Astrocyte (in vitro differentiated cells and primary cell): ENCODE results near the gene WNT3A. TPM values are rescaled to one million over a fixed set of nuclear protein-coding genes. Genes with fewer than 3 reads are reported as not detected.

Source experiments
- DNase-seq: peaks from one replicate; pipeline ENCODE4 v3.0.0-alpha.2; 2010; ENCODE audit warnings: low read depth
- FAIRE-seq: peaks from 2 replicates; lab custom pipeline; 2011; peaks lifted over from hg19 to GRCh38; lab: Jason Lieb, UNC
- H2AFZ ChIP-seq: 2 replicates; pipeline ENCODE4 v1.6.0; 2012; ENCODE audit warnings: low read depth, low read length, inconsistent platforms
- H3K27ac ChIP-seq: 2 replicates; pipeline ENCODE4 v1.5.1; 2011; ENCODE audit warnings: low read depth, low read length, inconsistent platforms
- H3K27me3 ChIP-seq: 2 replicates; pipeline ENCODE4 v1.6.0; 2011; ENCODE audit warnings: low read length, inconsistent platforms; ENCODE audit not compliant: insufficient read depth
- H3K36me3 ChIP-seq: 2 replicates; pipeline ENCODE4 v1.5.1; 2011; ENCODE audit warnings: low read length, inconsistent platforms; ENCODE audit not compliant: insufficient read depth
- H3K4me1 ChIP-seq: 2 replicates; pipeline ENCODE4 v1.5.1; 2011; ENCODE audit warnings: low read length, inconsistent platforms; ENCODE audit not compliant: insufficient read depth
- H3K4me2 ChIP-seq: 2 replicates; pipeline ENCODE4 v1.6.0; 2012; ENCODE audit warnings: low read length, inconsistent platforms
- H3K4me3 ChIP-seq: 2 replicates; pipeline ENCODE4 v1.5.1; 2011; ENCODE audit warnings: low read depth, mild to moderate bottlenecking, low read length, inconsistent platforms; ENCODE audit not compliant: insufficient read depth
- H3K79me2 ChIP-seq: 2 replicates; pipeline ENCODE4 v1.6.0; 2012; ENCODE audit warnings: mild to moderate bottlenecking, low read length, inconsistent platforms; ENCODE audit not compliant: insufficient read depth
- H3K9ac ChIP-seq: 2 replicates; pipeline ENCODE4 v1.6.0; 2012; ENCODE audit warnings: mild to moderate bottlenecking, low read length, inconsistent platforms
- H3K9me3 ChIP-seq: 2 replicates; pipeline ENCODE4 v1.5.1; 2012; ENCODE audit warnings: low read depth, mild to moderate bottlenecking, low read length, inconsistent platforms; ENCODE audit not compliant: insufficient read depth
- H4K20me1 ChIP-seq: 2 replicates; pipeline ENCODE4 v1.6.0; 2012; ENCODE audit warnings: low read length, inconsistent platforms; ENCODE audit not compliant: insufficient read depth
- H3K27ac Mint-ChIP-seq: one replicate; pipeline ENCODE4 v1.8.0; 2021; ENCODE audit warnings: mild to moderate bottlenecking, mixed read lengths; ENCODE audit not compliant: unreplicated experiment
- H3K27me3 Mint-ChIP-seq: one replicate; pipeline ENCODE4 v1.8.0; 2021; ENCODE audit warnings: low read depth, mixed read lengths; ENCODE audit not compliant: unreplicated experiment
- H3K36me3 Mint-ChIP-seq: one replicate; pipeline ENCODE4 v1.8.0; 2021; ENCODE audit warnings: low read depth, mixed read lengths; ENCODE audit not compliant: unreplicated experiment
- H3K4me1 Mint-ChIP-seq: one replicate; pipeline ENCODE4 v1.8.0; 2021; ENCODE audit warnings: low read depth, mixed read lengths; ENCODE audit not compliant: unreplicated experiment
- H3K4me3 Mint-ChIP-seq: one replicate; pipeline ENCODE4 v1.8.0; 2021; ENCODE audit warnings: mild to moderate bottlenecking, moderate library complexity, mixed read lengths; ENCODE audit not compliant: unreplicated experiment
- H3K9me3 Mint-ChIP-seq: one replicate; pipeline ENCODE4 v1.8.0; 2021; ENCODE audit warnings: mild to moderate bottlenecking, mixed read lengths; ENCODE audit not compliant: unreplicated experiment
- EZH2 ChIP-seq: IDR thresholded peaks from 2 replicates; pipeline ENCODE4 v1.6.1; 2012; ENCODE audit warnings: mild to moderate bottlenecking, low read length, inconsistent platforms; ENCODE audit not compliant: insufficient read depth
- total RNA-seq: library from RNA; stranded (reverse); gene quantifications from 2 replicates; pipeline ENCODE4 v1.2.1, GENCODE V29; 2021
- TF ChIP-seq, protein P1 (sequence below): IDR thresholded peaks from 2 replicates; pipeline ENCODE4 v1.5.1; 2011; ENCODE audit warnings: low read depth, mild to moderate bottlenecking, inconsistent platforms, low read length, moderate library complexity; ENCODE audit not compliant: insufficient read depth

WNT3A gene
- total RNA-seq, 1 donor from 2014 or later, result not detected

DNA sequence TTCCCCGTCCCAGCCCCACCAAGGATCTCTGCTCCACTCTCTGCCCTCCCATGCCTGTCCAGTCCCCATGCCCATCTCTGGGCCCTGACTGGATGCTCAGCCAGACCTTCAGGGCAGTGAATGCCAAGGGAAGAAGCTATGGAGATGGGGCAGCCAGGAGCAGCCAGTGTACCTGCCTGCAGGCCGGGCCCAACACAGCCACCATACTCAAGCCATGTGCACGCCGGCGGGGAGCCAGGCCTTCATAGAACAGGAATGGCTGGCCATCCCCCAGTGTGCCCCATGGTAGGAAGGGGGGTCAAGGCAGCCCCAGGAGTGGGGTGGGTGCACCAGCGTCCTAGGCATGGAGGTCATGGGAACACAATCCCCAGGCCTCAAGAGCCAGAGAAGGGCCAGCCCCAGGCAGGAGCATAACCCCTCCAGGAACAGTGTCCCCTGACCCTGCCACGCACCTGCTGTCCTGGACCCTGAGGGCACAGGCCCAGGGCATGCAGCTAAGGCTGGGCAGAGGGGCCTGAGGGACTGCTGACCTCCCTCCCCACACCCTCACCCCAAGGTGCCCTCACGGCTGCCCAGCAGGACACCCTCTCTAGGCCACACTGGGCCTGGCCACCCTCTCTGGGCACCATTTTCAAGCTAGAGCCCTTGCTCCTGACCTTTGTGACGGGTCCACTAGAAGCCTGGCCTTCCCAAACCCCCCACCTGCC, 55.4 kb downstream of the WNT3A start:
- H3K36me3 ChIP-seq, result no peaks in the 10 kb centered on the region
- Mint-ChIP-seq H3K27me3 (peaks cover 54% of the 10 kb centered on the region), H3K27ac (no peak overlapping the region), H3K4me1 (no peaks in the 10 kb centered on the region), H3K9me3 (peaks cover 8% of the 10 kb centered on the region), H3K4me3 (no peak overlapping the region), H3K36me3 (no peaks in the 10 kb centered on the region)
- peaks cover 34% of the 10 kb centered on the region for H3K27me3 ChIP-seq
- H3K4me3 ChIP-seq, result no peak overlapping the region
- H3K79me2 ChIP-seq, result no peaks in the 10 kb centered on the region
- no peak overlapping the region for H3K9ac ChIP-seq
- no peak overlapping the region for H3K27ac ChIP-seq
- FAIRE-seq, result no peak
- no peaks in the 10 kb centered on the region for H4K20me1 ChIP-seq
- no peaks in the 10 kb centered on the region for H3K9me3 ChIP-seq
- no peak for DNase-seq
- H2AFZ ChIP-seq, result no peak overlapping the region
- H3K4me2 ChIP-seq, result no peak overlapping the region
- peaks cover 3% of the 10 kb centered on the region for H3K4me1 ChIP-seq
- TF ChIP-seq, protein P1, sequence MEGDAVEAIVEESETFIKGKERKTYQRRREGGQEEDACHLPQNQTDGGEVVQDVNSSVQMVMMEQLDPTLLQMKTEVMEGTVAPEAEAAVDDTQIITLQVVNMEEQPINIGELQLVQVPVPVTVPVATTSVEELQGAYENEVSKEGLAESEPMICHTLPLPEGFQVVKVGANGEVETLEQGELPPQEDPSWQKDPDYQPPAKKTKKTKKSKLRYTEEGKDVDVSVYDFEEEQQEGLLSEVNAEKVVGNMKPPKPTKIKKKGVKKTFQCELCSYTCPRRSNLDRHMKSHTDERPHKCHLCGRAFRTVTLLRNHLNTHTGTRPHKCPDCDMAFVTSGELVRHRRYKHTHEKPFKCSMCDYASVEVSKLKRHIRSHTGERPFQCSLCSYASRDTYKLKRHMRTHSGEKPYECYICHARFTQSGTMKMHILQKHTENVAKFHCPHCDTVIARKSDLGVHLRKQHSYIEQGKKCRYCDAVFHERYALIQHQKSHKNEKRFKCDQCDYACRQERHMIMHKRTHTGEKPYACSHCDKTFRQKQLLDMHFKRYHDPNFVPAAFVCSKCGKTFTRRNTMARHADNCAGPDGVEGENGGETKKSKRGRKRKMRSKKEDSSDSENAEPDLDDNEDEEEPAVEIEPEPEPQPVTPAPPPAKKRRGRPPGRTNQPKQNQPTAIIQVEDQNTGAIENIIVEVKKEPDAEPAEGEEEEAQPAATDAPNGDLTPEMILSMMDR, result no peak
- no peak for TF ChIP-seq EZH2

DNA sequence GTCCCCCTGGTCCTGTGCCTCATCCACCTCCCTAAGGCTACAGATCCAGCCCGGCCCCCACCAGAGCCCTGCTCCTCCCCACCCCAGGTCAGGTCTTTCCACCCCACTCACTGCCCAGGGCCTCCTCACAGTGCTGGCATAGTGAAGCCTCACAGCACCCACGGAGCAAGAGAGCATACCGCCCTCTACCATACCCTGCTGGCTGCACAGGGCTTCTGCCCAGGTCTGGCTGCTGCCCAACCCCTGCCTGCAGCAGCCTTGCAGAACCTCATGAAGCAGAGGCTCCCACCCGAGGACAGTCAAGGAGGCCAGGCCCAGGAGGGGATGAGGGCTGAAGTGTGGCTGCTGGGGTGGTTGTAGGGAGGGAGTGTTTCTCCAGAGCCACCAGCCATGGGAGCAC, 56.0 kb downstream of the WNT3A start:
- Histone ChIP-seq H3K4me3 (no peak overlapping the region), H3K4me1 (peaks cover 3% of the 10 kb centered on the region), H3K9me3 (no peaks in the 10 kb centered on the region), H3K79me2 (no peaks in the 10 kb centered on the region), H2AFZ (no peak overlapping the region), H3K4me2 (no peak overlapping the region), H3K27me3 (peaks cover 29% of the 10 kb centered on the region), H4K20me1 (no peaks in the 10 kb centered on the region), H3K27ac (no peak overlapping the region), H3K36me3 (no peaks in the 10 kb centered on the region), H3K9ac (no peak overlapping the region)
- H3K36me3 Mint-ChIP-seq, result no peaks in the 10 kb centered on the region
- FAIRE-seq (no peak), DNase-seq (no peak)
- H3K4me3 Mint-ChIP-seq, result no peak overlapping the region
- peaks cover 50% of the 10 kb centered on the region for H3K27me3 Mint-ChIP-seq
- H3K4me1 Mint-ChIP-seq, result no peaks in the 10 kb centered on the region
- H3K9me3 Mint-ChIP-seq, result peaks cover 6% of the 10 kb centered on the region
- no peak overlapping the region for H3K27ac Mint-ChIP-seq
- TF ChIP-seq, protein P1, result no peak
- TF ChIP-seq EZH2, result no peak
